NB4 (cell line): ENCODE results near the gene CLASRP.

Source experiments
- CTCF ChIP-seq: IDR thresholded peaks from one replicate; pipeline ENCODE4 v1.5.1; 2012; ENCODE audit warnings: low read depth, low read length
- MYC ChIP-seq: IDR thresholded peaks from 2 replicates; pipeline ENCODE4 v1.6.1; 2011; ENCODE audit warnings: low read depth, low read length
- POLR2A ChIP-seq: IDR thresholded peaks from 2 replicates; pipeline ENCODE4 v1.6.1; 2011; ENCODE audit warnings: mild to moderate bottlenecking; ENCODE audit not compliant: insufficient read length; ENCODE audit errors: extremely low read depth

- TF ChIP-seq POLR2A, result no peak
- no peak for TF ChIP-seq CTCF
- no peak for TF ChIP-seq MYC
Measured at GRCh38 chr19:44993526-44993925, 45.3 kb upstream of the CLASRP start.
